ENCODE measurements around the gene MYOCD. TPM values are rescaled to one million over a fixed set of nuclear protein-coding genes. Genes with fewer than 3 reads are reported as not detected.

MYOCD gene
- total RNA-seq, 2 donors from 2014 or later: not detected

DNA sequence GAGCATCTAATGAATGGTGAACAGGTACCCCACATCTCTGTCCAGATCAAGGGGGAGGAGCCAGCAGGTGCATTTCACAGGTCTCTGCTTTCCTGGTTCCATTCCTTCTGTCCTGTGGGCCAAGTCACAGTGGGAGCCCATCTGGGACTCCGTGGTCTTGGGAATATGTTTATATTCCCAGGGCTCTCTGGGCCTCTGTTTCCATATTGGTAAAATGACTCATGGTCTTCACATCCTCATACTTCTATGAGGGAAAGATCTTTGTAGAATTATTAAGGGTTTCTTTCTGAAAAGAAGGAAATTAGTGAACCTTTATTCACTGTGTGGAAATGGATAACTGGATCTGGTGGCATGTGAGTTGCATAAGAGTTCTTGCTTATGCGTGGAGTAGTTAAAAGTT lies 6.2 kb downstream of the MYOCD start:
- DNase-seq (ENCODE audit: low spot score in 2 of 2): no peak
- Mint-ChIP-seq H3K27ac (no peak overlapping the region), H3K9me3 (no peaks in the 10 kb centered on the region), H3K36me3 (peaks cover 0 to 4% of the 10 kb centered on the region in 2 donors)
- ATAC-seq: no peak

DNA sequence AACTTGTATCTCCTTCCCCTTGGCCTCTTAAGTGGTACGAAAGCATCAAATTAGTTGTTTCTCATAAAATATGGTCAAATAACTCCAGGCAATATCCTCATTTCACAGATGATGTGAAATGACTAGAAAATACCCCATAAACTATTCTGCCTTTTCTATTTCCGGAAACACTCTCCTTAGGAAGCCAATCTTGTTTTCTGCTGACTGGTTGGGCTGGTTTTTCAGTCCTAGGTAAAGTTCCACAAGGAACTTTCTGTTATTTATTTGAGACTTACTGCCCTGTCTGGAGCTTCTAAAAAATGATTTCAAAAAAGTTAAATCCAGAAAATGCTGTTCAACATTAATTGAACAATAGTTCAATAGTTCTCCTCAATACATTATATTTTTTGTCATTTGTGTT lies 7.3 kb downstream of the MYOCD start:
- Mint-ChIP-seq H3K9me3 (no peaks in the 10 kb centered on the region), H3K27ac (no peak overlapping the region), H3K36me3 (peaks cover 0 to 4% of the 10 kb centered on the region in 2 donors)
- DNase-seq (ENCODE audit: low spot score in 2 of 2) (no peak), ATAC-seq (no peak)

DNA sequence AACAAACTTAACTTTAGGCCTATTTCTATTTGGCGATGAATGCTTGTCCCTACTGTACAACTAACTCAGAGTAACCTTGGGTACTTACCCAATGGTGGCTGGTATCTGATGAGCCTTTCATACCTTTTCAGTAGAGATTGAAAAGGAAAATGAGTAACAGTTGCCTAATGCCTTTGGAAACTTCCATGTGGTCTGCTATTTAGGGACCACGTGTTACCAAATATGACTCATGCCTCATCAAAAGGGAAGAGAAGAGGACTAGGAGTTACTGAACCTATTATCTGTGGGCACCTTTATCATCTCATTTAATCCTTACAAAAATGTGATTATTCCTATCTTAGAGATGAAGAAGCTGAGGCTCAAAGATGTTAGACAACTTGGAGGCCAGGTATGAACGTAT lies 8.1 kb downstream of the MYOCD start:
- Mint-ChIP-seq H3K9me3 (no peaks in the 10 kb centered on the region), H3K27ac (no peak overlapping the region), H3K36me3 (no peaks in the 10 kb centered on the region)
- DNase-seq (ENCODE audit: low spot score in 2 of 2) (no peak), ATAC-seq (peak; percentile 22 to 26)

DNA sequence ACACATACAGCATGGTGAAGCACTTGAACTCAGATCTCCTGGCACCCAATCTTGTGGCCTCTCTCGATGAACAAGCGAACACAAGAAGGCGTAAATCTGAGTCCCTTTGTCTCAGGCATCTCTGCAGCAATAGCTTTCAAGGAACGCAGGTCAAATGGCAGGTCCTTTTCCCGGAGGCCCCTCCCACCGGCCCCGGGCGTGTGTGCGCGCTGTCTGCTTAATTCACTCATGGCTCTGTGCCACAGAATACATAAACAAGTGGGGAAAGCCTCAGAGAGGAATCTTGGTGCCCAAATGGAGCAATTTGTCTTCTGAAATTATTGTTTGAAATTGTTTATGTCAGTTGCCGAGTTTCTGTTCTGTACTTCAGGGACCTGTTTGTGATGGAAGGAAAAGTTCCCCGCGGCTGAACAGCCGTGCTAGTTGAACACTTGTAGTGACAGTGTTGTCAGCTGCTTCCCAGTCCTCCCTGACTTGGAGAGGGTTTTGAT lies 14.8 kb downstream of the MYOCD start:
- no peak overlapping the region for H3K27ac Mint-ChIP-seq

DNA sequence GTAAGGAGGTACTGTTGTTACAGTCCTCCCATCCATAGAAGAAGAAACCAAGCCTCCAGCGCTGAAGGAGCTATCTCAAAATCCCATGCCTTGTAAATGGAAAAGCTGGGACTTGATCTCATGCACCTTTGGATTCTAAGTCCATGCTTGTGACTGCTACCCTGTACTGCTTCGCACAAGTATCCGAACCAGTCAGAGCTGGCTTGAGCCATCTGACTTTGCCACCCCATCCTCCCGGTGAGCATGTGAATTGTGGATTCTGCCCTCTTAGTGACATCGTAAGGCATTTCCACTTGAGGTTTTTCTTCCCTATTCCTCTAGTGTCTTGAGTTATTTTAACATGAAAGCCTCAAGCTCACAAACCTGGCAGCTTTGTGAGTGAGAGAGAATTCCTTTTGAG lies 15.3 kb downstream of the MYOCD start:
- peaks cover 5 to 7% of the 10 kb centered on the region in 2 donors for H3K9me3 Mint-ChIP-seq
- H3K36me3 Mint-ChIP-seq: no peaks in the 10 kb centered on the region
- DNase-seq (ENCODE audit: low spot score in 2 of 2) (no peak), ATAC-seq (no peak)
- H3K27ac Mint-ChIP-seq: no peak overlapping the region

More for the DNA sequence above, 14.8 kb downstream of the MYOCD start:
- peaks cover 5 to 7% of the 10 kb centered on the region in 2 donors for H3K9me3 Mint-ChIP-seq
- ATAC-seq (no peak), DNase-seq (ENCODE audit: low spot score in 2 of 2) (no peak)
- H3K36me3 Mint-ChIP-seq: no peaks in the 10 kb centered on the region

DNA sequence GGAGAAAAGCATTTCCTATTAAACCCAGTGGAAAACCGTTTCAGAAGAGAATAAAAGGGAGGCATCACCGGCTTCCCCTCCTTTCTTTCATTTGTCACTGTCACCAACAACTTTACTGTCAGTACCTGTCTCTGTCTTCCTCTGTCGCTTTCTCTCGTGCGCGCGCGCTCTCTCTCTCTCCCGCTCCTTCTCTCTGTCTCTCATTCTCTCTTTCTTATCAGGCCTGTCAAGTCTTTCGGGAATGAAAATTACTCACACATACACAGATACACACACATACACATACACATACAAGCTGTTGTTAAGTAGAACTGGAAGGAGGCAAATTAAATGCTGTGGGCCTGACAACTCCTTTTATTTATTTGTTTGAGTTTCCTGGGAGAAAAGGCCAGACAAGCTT lies 17.6 kb downstream of the MYOCD start:
- H3K9me3 Mint-ChIP-seq: peaks cover 5 to 8% of the 10 kb centered on the region in 2 donors
- H3K27ac Mint-ChIP-seq: no peak overlapping the region
- ATAC-seq (no peak), DNase-seq (ENCODE audit: low spot score in 2 of 2) (no peak)
- H3K36me3 Mint-ChIP-seq: no peaks in the 10 kb centered on the region

DNA sequence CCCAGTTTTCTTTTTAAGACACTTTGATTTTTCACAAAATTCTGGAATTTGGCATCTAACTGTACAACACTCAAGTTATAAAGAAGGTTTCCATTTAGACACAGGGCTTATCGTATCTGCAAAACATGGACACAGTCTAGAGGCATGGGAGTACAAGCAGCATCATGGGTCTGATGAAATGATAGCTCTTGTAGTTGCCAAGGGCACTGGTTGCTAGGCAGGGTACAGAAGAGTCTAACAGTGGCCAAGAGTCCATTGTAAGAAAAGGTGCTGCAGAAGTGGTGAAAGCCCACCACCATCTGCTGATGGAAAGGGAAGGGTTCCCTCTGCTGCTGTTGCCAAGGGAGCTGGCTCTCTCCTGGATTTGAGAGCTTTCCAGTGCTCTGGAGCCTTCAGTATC lies 20.8 kb downstream of the MYOCD start:
- no peak for DNase-seq (ENCODE audit: low spot score in 2 of 2)

DNA sequence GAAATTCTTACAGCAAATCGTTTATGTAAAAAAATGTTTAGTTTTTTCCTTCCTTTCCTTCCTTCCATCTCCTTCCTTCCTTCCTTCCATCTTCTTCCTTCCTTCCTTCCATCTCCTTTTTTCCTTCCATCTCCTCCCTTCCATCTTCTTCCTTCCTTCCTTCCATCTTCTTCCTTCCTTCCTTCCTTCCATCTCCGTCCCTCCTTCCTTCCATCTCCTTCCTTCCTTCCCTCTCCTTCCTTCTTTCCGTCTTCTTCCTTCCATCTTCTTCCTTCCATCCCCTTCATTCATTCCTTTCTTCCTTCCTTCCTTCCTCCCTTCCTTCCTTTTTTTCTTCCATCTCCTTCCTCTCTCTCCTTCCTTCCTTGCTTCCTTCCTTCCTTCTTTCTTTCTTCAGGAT lies 22.7 kb downstream of the MYOCD start:
- H3K36me3 Mint-ChIP-seq: no peaks in the 10 kb centered on the region
- no peak for ATAC-seq
- DNase-seq (ENCODE audit: low spot score in 2 of 2): no peak
- H3K27ac Mint-ChIP-seq: no peak overlapping the region
- H3K9me3 Mint-ChIP-seq: peaks cover 6 to 14% of the 10 kb centered on the region in 2 donors

More for the DNA sequence above, 20.8 kb downstream of the MYOCD start:
- H3K27ac Mint-ChIP-seq: no peak overlapping the region
- H3K9me3 Mint-ChIP-seq: peaks cover 9 to 16% of the 10 kb centered on the region in 2 donors
- ATAC-seq: no peak
- H3K36me3 Mint-ChIP-seq: no peaks in the 10 kb centered on the region

DNA sequence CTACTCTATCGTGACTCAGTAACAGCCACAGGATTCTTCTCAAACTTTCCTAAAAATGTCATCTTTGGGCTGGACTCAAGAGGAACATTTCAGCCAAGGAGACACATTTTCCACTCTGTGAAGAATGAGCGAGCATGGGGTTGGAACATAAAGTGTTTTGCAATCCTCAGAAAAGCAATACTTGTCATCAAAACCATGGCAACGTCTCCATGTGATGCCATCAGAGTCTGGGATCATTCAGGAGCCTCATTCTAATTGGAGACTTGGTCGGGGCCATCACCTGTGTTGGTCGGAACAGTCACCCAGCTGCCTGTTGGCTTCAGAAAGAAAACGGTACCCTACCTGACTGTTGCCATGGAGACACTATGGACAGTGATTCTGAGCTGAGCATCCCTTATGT lies 25.5 kb downstream of the MYOCD start:
- DNase-seq (ENCODE audit: low spot score in 2 of 2): no peak
- ATAC-seq: no peak
- Mint-ChIP-seq H3K9me3 (peaks cover 8 to 9% of the 10 kb centered on the region in 2 donors), H3K36me3 (no peaks in the 10 kb centered on the region), H3K27ac (no peak overlapping the region)

DNA sequence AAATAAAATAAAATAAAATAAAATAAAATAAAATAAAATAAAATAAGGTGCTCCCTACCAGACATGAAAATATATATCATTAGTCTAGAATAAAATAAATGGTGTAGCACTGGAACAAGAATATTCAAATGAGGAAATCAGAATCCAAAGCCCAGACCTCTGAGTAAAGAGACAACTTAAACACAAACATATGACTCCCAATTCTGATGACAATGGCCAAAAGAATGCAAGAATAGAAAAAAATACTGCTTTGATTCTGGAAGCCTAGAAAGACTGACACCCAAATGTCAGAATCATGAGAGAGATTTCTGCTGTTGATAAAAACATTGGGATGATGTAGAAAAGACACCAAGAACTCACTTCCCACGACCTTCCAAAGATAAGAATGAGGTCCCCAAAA lies 27.9 kb downstream of the MYOCD start:
- no peak for ATAC-seq
- Mint-ChIP-seq H3K9me3 (peaks cover 8% of the 10 kb centered on the region in 2 donors), H3K36me3 (no peaks in the 10 kb centered on the region), H3K27ac (no peak overlapping the region)
- no peak for DNase-seq (ENCODE audit: low spot score in 2 of 2)

DNA sequence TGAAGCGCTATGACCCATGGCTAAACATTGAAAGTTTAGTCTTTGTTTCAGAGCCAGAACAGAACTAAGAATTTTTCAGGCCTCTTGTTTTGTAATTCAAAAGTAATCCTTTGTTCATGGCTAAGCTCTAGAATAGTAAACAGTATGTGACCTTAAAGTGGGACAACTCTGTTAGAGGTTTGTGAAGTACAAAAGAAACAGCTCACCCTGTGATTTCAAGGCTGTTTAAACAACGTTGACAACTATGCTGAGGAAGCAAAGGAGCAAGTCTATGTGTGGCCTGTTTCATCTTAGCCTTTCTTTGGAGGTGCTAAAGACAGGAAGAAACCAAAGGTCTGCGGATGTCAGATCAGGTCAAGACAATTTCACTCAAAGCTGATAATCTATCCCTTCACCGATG lies 40.4 kb downstream of the MYOCD start:
- ATAC-seq: no peak
- Mint-ChIP-seq H3K27ac (no peak overlapping the region), H3K36me3 (no peaks in the 10 kb centered on the region), H3K9me3 (peaks cover 6 to 12% of the 10 kb centered on the region in 2 donors)
- no peak for DNase-seq (ENCODE audit: low spot score in 2 of 2)

DNA sequence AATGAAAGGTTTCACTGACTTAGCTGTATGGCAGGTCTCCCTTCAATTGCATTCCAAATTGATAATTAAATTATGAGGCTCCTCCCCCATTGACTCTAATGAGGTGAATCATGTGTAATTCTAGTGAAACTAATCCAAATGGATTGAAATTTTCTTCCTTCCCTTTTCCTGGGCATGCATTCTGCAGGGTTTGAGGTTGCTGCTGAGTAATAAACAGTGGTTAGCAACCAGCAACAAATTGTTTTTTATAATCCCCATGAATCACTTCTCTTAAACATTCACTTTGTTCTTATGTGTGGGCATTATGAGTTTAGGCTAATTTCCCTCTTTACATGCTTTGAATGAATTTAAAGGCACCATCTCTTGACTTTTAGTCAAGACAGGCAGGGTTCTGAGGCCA lies 43.4 kb downstream of the MYOCD start:
- ATAC-seq (no peak), DNase-seq (ENCODE audit: low spot score in 2 of 2) (no peak)
- Mint-ChIP-seq H3K36me3 (no peaks in the 10 kb centered on the region), H3K9me3 (peaks cover 0 to 9% of the 10 kb centered on the region in 2 donors), H3K27ac (no peak overlapping the region)

DNA sequence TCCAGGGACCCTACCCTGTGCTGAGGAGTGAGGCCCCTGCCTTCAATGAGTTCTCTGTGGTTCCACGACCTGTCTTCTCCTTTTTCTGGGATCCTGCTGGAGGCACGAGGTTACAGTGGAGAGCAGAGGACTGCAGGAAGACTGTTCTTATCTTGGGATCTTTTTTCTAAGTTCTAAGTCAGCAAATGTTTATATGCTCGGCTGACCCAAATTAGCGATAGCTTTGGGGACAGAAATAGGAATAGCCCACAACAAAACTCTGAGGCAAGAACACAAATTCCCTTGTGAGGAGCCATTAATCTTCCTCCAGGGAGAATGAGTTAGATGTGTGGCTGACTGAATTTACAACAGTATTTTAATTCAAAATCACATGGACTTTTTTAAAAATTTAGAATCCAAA lies 46.7 kb downstream of the MYOCD start:
- no peaks in the 10 kb centered on the region for H3K36me3 Mint-ChIP-seq
- no peak for DNase-seq (ENCODE audit: low spot score in 2 of 2)
- H3K9me3 Mint-ChIP-seq: peaks cover 0 to 5% of the 10 kb centered on the region in 2 donors
- ATAC-seq: no peak
- H3K27ac Mint-ChIP-seq: no peak overlapping the region

DNA sequence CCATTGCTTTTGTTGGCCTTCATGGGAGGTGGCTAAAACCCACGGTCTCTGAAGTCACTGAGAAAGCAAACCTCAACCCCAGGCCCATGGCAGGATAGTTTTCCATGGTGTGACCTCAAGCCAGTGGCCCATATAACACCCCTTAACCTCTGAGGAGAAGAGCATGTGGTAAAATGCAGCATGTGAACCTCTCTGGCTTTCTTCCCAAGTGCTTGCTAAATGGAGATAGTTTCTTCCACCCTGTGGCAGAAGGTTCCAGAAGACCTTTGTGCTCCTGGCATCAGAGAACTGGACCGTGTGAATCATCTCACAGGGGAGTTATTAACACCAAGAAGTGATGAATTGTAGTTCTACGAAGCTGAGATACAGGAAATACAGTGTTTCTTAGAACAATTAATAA lies 47.3 kb downstream of the MYOCD start:
- no peaks in the 10 kb centered on the region for H3K36me3 Mint-ChIP-seq
- no peak for ATAC-seq
- no peak for DNase-seq (ENCODE audit: low spot score in 2 of 2)
- H3K9me3 Mint-ChIP-seq: peaks cover 1 to 6% of the 10 kb centered on the region in 2 donors
- H3K27ac Mint-ChIP-seq: no peak overlapping the region

DNA sequence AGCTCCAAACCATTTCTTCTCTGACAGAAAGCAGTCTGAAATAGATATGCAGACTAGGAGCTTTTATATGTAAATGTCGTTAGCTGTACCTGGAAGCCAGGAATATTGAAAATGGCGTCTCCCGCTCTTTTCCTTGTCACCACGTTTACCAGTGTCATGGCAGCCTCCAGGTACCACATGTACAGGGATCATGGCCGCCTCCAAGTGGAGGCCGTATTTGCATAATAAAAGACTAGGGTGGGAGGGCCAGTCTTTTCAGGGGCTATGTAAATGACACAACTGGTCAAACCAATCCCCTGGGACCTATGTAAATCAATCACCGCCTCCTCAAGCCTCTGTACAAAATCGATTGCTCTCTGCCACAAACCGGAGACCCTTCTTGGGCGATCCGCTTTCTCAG lies 54.3 kb downstream of the MYOCD start:
- Mint-ChIP-seq H3K36me3 (no peaks in the 10 kb centered on the region), H3K27ac (no peak overlapping the region), H3K9me3 (peaks cover 17 to 25% of the 10 kb centered on the region in 2 donors)
- ATAC-seq: no peak
- DNase-seq (ENCODE audit: low spot score in 2 of 2): no peak

DNA sequence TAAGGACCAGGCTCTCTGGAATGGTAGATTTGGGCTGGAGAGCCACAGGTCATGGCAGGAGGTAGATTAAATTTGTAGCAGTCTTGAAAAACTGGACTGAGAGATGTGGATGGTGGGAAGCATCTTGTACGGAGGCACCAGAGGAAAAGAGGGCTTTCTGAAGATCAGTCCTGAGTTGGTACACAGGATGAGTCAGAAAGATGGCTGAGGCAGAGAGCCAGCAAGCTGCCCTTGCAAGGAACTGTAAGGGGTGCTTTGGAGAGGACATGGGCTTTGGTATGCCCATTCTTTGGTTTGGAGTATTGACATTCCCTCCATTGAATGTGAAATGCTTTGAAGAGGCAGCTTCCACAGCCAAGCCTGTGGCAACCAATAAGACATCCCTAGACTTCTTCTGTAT lies 55.9 kb downstream of the MYOCD start:
- ATAC-seq: no peak
- DNase-seq (ENCODE audit: low spot score in 2 of 2): no peak
- Mint-ChIP-seq H3K27ac (no peak overlapping the region), H3K36me3 (no peaks in the 10 kb centered on the region), H3K9me3 (peaks cover 17 to 25% of the 10 kb centered on the region in 2 donors)

DNA sequence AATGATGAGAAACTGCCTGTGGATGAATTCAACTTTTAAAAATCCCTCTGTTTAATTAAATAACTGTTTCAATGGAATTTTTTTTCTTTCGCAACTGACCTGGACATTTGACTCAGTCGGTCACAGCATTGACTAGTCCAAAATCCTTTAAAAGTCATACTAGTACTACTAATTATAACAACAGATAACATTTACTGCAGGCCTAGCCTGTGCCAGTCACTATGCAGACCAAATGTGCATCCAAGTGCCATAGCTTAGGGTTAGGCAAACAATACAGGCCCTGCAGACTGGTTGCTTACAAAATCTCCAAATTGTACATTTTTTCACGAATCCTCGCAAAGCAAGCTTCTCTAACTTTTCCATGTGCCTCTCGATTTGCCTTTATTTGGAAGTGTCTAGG lies 56.6 kb downstream of the MYOCD start:
- no peak for ATAC-seq
- DNase-seq (ENCODE audit: low spot score in 2 of 2): no peak
- peaks cover 17 to 25% of the 10 kb centered on the region in 2 donors for H3K9me3 Mint-ChIP-seq
- no peaks in the 10 kb centered on the region for H3K36me3 Mint-ChIP-seq
- no peak overlapping the region for H3K27ac Mint-ChIP-seq

DNA sequence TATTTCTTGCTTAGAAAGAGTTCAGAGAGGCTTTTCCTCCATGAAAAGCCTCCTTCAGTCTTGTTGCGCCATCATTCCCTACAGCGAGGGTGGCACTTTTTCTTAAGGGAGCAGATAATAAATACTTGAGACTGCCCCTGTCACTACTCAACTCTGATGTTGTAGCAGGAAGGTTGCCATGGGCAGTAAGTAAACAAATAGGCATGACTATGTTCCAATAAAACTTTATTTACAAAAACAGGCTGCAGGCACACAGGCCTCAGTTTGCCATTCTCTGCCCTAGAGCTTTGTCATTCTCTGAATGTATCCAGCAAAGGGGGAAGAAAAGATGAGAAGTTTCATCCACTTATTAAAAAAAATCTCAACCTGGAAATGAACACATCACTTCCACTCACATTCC lies 60.4 kb downstream of the MYOCD start:
- no peak overlapping the region for H3K27ac Mint-ChIP-seq
- peaks cover 10 to 18% of the 10 kb centered on the region in 2 donors for H3K9me3 Mint-ChIP-seq
- H3K36me3 Mint-ChIP-seq: peaks cover 0 to 4% of the 10 kb centered on the region in 2 donors
- ATAC-seq (no peak), DNase-seq (ENCODE audit: low spot score in 2 of 2) (no peak)

Measured in activated naive CD4-positive, alpha-beta T cell treated with anti-CD3 and anti-CD28 coated beads, Interleukin-2, amount 50 U/mL, for 72 hours (primary cell).